Measurements from ENCODE around the gene AP5S1. TPM values are rescaled to one million over a fixed set of nuclear protein-coding genes. Genes with fewer than 3 reads are reported as not detected.

AP5S1 gene
- total and polyA plus RNA-seq, 2 of the 13 experiments (the other 11 are each of a cell fraction or from before 2014, with no cell fraction given) = 7.9 to 23.2 TPM

DNA sequence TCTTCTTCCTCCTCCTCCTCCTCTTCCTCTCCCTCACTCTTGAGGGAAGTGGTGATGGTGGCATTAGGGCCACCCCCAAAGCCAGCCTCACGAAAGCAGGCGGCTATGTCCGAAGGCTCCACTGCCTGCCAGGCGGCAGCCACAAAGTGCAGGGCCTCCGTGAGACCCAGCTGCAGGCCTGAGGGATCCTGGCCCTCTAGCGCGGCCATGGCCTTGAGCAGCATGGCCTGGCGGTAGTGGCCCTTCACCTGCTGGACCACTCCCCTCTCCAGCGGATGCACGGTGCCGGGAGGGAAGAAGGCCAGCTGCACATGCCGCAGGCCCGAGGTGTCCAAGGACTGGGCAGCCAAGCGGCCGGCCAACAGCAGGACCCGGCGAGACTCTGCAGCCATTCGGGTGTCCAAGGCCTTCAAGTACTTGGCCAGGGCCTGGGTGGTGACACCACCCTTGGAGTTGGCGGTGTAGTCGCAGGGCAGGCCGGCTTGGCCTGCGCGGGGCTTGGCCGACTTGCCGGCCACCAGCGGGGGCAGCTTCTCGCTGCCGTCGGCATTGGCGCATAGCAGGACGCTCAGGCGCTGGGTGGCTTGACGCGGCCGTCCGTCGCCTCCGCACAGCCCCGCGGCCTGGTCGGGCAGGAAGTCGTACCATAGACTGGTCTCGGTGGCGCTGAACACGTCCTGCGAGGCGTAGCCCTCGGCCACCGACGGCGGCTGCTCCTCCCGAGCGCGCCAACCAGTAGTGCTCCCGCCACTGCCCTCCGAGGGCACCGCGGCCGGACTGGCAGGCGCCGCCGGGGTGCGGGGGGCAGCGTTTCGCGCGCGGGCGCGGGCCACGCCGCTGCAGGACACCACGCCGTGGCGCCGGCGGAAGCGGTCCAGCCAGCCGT lies 34.9 kb upstream of the AP5S1 start (continued):
- TF ChIP-seq PHF20 (CRISPR knock-in tag; IDR thresholded peaks at IDR 0.05) (no peak), ZZZ3 (CRISPR knock-in tag; IDR thresholded peaks at IDR 0.05; ENCODE audit: borderline replicate concordance) (no peak), ZNF607 (CRISPR knock-in tag; IDR thresholded peaks at IDR 0.05; ENCODE audit: borderline replicate concordance) (no peak), DMAP1 (CRISPR knock-in tag; IDR thresholded peaks at IDR 0.05) (no peak), ZBTB21 (CRISPR knock-in tag; IDR thresholded peaks at IDR 0.05) (no peak), TSC22D2 (CRISPR knock-in tag; IDR thresholded peaks at IDR 0.05; ENCODE audit: borderline replicate concordance) (no peak), TRIM24 (CRISPR knock-in tag; IDR thresholded peaks at IDR 0.05) (no peak), GZF1 (CRISPR knock-in tag; IDR thresholded peaks at IDR 0.05) (no peak), ZFP36 (IDR thresholded peaks at IDR 0.05; ENCODE audit: borderline replicate concordance, low read depth, low read length, partially characterized antibody) (no peak), ZFP82 (CRISPR knock-in tag; IDR thresholded peaks at IDR 0.05; ENCODE audit: borderline replicate concordance) (no peak), SSRP1 (CRISPR knock-in tag; IDR thresholded peaks at IDR 0.05) (no peak), SALL1 (CRISPR knock-in tag; IDR thresholded peaks at IDR 0.05) (peak; percentile 67), MED1 (CRISPR knock-in tag; IDR thresholded peaks at IDR 0.05) (no peak), ZBTB3 (CRISPR knock-in tag; IDR thresholded peaks at IDR 0.05; ENCODE audit: borderline replicate concordance, low read depth) (no peak), ARNTL (CRISPR knock-in tag; IDR thresholded peaks at IDR 0.05) (no peak), ZNF556 (CRISPR knock-in tag; IDR thresholded peaks at IDR 0.05; ENCODE audit: borderline replicate concordance) (0 out of 2 replicates have a peak, but pooled peaks have one; percentile 61), ZNF253 (CRISPR knock-in tag; IDR thresholded peaks at IDR 0.05; ENCODE audit: borderline replicate concordance) (no peak), ZNF10 (CRISPR knock-in tag; IDR thresholded peaks at IDR 0.05; ENCODE audit: borderline replicate concordance, low read depth) (no peak), TEAD2 (CRISPR knock-in tag; IDR thresholded peaks at IDR 0.05) (no peak), TCF7 (IDR thresholded peaks at IDR 0.05; ENCODE audit: low read depth) (no peak)
- TF ChIP-seq, protein P1, sequence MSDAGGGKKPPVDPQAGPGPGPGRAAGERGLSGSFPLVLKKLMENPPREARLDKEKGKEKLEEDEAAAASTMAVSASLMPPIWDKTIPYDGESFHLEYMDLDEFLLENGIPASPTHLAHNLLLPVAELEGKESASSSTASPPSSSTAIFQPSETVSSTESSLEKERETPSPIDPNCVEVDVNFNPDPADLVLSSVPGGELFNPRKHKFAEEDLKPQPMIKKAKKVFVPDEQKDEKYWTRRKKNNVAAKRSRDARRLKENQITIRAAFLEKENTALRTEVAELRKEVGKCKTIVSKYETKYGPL (CRISPR knock-in tag; IDR thresholded peaks at IDR 0.05) = no peak
- TF ChIP-seq, protein P2, sequence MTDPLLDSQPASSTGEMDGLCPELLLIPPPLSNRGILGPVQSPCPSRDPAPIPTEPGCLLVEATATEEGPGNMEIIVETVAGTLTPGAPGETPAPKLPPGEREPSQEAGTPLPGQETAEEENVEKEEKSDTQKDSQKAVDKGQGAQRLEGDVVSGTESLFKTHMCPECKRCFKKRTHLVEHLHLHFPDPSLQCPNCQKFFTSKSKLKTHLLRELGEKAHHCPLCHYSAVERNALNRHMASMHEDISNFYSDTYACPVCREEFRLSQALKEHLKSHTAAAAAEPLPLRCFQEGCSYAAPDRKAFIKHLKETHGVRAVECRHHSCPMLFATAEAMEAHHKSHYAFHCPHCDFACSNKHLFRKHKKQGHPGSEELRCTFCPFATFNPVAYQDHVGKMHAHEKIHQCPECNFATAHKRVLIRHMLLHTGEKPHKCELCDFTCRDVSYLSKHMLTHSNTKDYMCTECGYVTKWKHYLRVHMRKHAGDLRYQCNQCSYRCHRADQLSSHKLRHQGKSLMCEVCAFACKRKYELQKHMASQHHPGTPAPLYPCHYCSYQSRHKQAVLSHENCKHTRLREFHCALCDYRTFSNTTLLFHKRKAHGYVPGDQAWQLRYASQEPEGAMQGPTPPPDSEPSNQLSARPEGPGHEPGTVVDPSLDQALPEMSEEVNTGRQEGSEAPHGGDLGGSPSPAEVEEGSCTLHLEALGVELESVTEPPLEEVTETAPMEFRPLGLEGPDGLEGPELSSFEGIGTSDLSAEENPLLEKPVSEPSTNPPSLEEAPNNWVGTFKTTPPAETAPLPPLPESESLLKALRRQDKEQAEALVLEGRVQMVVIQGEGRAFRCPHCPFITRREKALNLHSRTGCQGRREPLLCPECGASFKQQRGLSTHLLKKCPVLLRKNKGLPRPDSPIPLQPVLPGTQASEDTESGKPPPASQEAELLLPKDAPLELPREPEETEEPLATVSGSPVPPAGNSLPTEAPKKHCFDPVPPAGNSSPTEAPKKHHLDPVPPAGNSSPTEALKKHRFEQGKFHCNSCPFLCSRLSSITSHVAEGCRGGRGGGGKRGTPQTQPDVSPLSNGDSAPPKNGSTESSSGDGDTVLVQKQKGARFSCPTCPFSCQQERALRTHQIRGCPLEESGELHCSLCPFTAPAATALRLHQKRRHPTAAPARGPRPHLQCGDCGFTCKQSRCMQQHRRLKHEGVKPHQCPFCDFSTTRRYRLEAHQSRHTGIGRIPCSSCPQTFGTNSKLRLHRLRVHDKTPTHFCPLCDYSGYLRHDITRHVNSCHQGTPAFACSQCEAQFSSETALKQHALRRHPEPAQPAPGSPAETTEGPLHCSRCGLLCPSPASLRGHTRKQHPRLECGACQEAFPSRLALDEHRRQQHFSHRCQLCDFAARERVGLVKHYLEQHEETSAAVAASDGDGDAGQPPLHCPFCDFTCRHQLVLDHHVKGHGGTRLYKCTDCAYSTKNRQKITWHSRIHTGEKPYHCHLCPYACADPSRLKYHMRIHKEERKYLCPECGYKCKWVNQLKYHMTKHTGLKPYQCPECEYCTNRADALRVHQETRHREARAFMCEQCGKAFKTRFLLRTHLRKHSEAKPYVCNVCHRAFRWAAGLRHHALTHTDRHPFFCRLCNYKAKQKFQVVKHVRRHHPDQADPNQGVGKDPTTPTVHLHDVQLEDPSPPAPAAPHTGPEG (CRISPR knock-in tag; IDR thresholded peaks at IDR 0.05) = no peak
- TF ChIP-seq, protein P3, sequence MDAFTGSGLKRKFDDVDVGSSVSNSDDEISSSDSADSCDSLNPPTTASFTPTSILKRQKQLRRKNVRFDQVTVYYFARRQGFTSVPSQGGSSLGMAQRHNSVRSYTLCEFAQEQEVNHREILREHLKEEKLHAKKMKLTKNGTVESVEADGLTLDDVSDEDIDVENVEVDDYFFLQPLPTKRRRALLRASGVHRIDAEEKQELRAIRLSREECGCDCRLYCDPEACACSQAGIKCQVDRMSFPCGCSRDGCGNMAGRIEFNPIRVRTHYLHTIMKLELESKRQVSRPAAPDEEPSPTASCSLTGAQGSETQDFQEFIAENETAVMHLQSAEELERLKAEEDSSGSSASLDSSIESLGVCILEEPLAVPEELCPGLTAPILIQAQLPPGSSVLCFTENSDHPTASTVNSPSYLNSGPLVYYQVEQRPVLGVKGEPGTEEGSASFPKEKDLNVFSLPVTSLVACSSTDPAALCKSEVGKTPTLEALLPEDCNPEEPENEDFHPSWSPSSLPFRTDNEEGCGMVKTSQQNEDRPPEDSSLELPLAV (CRISPR knock-in tag; conservative IDR thresholded peaks at IDR 0.05; ENCODE audit: low read depth) = no peak

All from HepG2 (cell line).